ENCODE results near the gene KANK3.
"Not testable (repeated sequence)": the region's sequence is repeated elsewhere in the genome, so short reads cannot be mapped to it uniquely, and the experiment has no call there.

KANK3 gene

GRCh38 chr19:8337728-8338127 lies 5.3 kb downstream of the KANK3 start:
- DNase-seq (ENCODE audit: low read depth), result no peak

DNA sequence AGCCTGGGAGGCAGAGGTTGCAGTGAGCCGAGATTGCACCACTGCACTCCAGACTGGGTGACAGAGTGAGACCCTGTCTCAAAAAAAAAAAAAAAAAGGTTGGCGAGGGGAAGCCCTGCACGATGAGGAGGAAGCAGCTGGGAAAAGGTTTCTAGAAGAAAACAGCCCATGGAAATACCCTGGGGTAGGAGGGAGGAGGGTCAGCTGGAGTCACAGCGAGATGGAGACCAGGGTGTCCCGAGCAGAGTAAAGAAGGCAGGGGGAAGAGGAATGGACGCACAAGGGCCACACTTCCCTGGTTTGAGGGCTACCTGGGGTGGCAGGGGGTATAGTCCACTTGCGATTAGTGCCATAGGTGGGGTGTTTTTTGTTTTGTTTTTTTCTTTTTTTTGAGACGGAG lies 6.4 kb downstream of the KANK3 start:
- no peak for DNase-seq (ENCODE audit: low read depth)

- DNase-seq (ENCODE audit: low read depth), result no peak
Measured at GRCh38 chr19:8336072-8336569, 6.9 kb downstream of the KANK3 start.

DNA sequence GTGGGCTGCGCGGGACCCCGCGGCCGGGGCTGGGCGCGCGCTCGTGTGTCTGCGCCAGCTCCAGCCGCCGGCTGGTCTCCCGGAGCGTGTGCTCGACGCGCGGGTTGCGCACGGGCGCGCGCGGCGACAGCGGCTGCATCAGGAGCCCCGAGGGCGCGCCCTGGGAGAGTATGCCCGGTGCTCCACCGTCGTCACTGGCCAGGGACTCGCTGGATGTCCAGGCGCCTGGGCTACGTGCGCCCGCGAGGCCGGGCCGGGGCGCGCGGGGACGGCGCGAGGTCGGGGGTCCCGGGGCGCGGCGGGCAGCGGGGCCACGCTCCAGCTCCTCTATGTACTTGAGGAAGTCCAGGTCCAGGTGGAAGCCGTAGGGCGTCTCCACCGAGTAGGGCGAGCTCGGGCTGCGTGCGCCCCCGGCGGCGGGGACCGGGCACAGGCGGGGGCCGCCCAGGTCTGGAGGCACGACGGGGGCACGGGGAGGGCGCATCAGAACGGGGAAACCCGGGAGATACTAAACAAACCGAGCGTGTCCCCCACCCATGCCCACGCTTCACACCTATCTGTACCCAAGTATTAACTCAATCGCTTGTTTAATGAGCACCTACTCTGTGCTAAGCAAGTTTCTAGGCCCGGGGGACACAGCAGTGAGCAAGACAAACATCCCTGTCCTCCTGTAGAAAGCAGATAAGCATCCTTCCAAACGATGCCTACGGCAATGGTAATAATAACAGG lies 7.6 kb downstream of the KANK3 start:
- no peak for DNase-seq (ENCODE audit: low read depth)

DNA sequence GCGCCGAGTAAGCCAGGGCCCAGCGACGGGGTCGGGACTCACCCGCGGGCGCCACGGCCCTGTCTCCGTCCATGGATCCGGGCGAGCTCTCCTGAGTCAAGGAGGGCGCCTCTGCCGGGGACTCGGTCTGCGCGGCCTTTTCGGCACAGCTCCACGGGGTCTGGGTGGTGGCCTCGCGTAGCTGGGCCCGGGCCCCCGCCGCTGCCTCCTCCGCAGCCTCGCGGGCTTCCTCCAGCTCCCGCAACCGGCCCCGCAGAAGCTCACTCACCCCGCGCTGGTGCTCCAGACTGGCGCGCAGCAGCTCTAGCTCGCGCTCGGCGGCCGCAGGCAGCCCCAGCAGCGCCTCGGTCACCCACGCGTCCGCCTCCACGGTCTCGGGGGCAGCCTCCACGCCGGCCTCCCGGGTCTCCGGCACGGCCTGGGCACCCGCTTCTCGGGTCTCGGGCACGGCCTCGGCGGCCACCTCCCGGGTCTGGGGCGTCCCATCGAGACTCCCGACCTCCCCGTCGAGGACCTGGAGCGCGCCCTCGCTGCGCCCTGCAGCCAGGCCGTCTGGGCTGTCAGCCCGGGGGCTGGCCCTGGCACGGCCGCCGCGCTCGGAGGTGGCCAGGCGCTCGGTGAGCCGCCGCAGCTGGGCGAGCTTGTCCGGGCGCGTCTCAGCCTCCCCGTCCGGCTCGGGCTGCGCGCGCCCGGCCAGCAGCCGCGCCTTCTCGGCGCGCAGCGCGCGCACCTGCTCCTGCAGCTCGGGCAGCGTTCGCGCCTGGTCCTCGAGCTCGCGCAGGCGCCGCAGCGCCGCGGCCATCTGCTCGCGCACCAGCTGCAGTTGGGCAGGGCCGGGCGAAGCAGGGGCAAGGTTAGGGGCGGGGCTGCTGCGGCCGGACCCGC lies 8.4 kb downstream of the KANK3 start:
- no peak for DNase-seq (ENCODE audit: low read depth)

- DNase-seq (ENCODE audit: low read depth), result no peak
Measured at GRCh38 chr19:8333767-8334457, 9.2 kb downstream of the KANK3 start.

DNA sequence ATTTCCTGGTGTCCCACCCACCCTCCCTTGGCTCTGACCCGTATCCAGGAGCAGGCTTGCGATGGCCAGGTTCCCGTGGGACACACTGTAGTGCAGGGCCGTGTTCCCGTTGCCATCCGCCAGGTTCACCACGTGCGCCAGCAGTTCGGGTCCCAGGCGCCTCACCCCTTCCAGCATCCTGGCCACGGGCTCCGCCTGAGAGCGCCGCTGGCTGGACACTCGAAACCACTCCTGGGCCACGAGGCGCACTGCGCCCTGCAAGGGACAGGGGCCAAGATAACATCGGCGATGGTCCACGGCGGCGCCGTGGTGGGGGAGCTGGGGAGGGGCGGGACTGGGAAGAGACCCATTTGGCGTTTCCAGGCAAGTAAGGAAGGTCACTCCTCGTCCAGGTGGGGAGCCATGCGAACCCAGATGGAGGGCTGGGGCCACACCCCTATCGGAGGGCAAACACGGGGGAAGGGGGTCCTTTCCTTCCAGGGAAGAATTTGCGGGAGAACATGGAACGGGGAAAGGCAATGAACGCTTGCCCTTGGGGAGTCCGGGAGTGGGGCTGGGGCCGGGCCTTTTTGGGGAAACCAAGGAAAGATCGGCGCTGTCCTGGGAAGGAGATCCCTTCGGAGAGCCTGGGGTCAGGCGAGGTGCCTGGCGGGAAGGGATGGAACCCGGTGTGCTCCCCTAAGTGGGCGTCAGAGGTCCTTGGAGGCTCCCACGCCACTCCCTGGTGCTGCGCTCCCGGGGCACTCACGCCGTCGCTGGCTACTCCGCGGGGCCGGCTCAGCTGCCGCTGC lies 9.9 kb downstream of the KANK3 start:
- DNase-seq (ENCODE audit: low read depth), result no peak

DNA sequence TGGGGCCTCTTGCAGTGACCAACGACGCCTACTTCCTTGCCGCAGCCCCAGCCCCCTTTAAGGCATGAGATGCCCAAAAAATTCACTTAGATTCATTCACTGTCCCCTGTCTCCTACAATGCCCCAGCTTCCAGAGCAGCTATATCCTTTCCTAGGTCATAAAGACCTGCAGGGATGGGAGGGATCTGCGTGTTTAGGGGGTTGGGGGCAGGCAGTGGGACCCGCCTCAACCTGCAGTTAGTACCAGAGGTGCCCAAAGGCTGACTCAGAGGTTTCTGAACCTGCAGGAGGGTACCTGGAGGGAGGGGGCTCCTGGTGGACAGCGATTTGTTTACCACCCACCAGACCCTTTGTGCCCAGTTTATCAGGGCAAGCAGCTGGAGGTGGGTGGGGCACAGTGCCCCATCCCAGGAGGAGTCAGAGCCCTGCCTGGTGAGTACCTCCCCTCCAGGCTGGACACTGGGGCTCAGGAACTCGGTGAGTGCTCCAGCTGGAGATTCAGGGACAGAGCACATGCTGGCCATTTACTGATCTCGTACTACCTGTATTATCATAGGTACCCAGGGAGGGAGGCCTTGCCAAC lies 11.7 kb downstream of the KANK3 start:
- DNase-seq (ENCODE audit: low read depth), result no peak

DNA sequence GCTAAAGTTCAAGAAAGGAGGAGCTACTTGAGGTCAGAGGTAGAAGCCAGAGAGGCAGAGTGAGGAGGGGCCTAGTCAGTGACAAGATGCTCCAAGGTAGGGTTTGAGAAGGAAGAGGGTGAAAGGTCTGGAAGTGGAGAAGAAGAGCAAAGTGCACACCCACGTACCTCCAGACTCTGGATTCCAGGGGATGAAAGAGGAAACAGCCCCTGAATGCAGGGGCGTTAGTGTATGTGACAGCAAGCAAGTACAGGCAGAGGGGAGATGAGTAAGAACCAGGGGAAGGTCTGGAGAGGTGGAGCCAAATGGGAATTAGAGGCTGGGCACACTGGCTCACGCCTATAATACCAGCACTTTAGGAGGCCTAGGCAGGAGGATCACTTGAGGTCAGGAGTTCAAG lies 13.1 kb downstream of the KANK3 start:
- no peak for DNase-seq (ENCODE audit: low read depth)

DNA sequence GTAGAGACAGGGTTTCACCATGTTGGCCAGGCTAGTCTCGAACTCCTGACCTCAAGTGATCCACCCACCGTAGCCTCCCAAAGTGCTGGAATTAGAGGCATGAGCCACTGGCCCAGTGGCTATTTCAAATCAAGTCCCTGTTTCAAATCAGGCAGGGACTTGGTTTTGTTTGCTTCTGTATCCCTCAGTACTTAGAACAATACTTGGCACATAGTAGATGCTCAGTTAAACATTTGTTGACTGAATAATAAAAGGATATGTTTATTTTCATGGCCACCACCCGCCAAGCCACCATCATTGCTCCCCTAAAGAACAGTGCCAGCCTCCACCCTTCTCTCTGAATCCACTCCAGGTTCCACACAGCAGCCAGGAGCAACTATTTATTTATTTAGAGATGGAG lies 17.6 kb downstream of the KANK3 start:
- DNase-seq (ENCODE audit: low read depth), result no peak

DNA sequence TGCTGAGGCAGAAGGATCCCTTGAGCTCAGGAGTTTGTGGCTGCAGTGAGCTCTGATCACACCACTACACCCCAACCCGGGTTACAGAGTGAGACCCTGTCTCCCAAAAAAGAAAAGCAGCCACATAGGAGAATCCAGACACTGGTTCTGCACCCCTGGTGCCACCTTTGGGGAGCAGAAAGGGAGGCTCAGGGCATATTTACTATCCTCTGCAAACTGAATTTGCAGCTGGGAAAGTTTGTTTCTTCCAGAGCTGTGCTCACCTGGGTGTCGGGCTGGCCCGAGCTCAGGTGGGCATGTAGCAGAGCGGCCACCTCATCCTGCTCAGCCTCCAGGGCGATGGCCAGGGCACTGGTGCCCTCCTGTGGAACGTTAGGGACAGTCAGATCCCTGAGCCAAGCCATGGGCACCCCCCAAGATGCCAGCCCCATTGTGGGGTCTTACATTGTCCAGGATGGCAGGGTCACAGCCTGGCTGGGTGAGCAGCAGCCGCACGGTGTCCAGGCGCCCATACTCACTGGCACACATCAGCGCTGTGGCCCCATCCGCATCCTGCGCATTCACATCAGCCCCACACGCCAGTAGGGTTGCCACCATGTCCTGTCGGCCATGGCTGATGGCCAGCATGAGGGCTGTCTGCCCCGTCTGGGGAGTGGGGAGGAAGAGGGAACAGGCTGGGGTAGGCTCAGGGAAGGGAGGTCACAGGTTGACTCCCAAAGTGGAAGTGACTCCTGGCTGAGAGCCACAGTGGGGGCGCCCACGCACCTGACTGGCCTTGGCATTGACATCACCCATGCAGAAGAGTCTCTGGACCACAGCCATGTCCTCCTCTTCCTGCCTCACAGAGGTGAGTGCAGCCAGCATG lies 18.6 kb downstream of the KANK3 start:
- no peak for DNase-seq (ENCODE audit: low read depth)

DNA sequence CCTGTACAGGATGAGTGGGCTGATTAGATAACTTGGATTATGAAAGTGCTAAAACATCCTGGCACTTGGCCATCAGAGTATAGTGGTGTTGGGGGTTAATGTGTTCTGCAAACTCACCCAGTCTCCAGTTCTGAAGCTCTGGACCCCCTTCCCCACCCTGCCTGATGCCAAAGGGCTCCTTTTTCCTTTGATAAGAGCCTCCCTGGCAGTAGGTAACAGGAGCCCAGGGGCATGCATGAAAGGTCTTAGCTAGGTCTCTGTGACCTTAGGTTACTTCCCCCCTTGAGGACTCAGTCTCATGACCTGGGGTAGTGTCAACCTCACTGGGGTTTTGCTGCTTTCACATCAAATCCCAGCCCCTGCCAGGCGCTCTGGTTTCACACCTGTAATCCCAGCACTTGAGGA lies 19.3 kb downstream of the KANK3 start:
- DNase-seq (ENCODE audit: low read depth), result no peak

GRCh38 chr19:8322638-8322997 lies 20.4 kb downstream of the KANK3 start:
- DNase-seq (ENCODE audit: low read depth), result no peak

DNA sequence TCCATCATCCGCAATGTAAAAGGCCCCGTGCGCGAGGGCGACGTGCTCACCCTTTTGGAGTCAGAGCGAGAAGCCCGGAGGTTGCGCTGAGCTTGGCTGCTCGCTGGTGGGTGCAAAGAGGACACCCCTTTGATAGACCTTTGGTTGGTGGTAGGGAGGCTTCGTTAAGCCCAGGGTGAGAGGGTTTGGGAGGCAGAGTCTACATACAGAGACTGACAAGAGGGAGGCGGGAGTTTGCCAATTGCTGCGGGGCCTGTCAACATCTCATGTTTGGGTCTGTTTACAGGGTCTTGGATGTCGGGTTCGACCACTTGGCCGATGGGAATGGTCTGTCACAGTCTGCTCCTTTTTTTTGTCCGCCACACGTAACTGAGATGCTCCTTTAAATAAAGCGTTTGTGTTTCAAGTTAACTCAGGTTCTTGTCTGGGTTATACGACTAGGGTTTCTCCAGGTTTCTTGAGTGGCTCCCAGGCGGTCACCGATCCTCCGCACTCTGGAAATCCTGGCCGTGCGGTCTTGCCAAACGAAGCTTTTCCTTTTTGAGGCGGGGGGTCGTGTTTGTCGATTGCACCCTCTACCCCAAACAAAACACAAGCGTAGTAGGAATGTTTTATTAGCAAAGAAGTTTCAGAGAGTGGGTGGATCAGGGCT lies 20.9 kb downstream of the KANK3 start:
- no peak for DNase-seq (ENCODE audit: low read depth)

DNA sequence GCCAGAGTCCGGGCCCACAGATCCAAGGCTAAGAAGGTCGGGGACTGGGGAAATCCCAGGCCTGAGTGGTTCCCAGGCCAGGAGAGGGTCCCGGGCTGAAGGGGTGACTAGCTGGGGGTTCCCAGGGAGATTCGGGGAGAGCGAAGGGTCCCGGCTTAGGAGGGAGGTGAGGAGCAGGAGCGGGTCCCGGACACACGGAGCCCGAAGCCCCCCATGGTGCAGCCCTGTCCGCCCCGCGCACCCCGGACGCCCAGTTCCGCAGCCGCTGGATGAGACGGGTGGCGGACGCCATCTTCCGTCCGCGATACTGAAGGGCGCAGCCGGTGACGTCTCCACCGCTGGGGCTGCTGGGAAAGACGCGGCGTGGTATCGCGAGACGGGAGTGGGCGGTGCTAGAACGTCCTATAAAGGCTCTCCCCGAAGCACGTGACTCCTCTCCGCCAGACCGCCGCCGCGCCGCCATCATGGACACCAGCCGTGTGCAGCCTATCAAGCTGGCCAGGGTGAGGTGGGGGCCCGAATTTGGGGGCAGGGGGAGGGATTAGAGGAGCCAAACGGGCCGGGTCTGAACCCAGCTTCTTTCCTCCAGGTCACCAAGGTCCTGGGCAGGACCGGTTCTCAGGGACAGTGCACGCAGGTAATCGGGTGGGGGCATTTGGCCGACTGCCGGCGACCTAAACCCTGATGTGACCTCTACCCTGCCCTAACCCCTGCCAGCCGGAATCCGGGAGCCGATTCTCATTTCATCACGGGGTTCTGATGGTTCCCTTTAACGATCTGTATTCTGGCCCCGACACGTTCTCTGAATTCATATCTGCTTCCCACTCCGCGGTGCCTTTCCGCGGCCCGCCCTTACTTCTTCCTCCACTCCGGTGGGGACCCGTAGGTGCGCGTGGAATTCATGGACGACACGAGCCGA lies 21.7 kb downstream of the KANK3 start, which contains the start of the genes NDUFA7 and RPS28:
Gene NDUFA7 (minus strand): TSS at position 309 of the 919 bp plus-strand sequence. CDS start 17 bp downstream, at position 292.
Gene RPS28 (plus strand): TSS at position 430 of the 919 bp plus-strand sequence. CDS start 35 bp downstream, at position 465.
- peak; percentile 94 for DNase-seq (ENCODE audit: low read depth)

GRCh38 chr19:8320564-8321066 lies 22.4 kb downstream of the KANK3 start:
- no peak for DNase-seq (ENCODE audit: low read depth)

DNA sequence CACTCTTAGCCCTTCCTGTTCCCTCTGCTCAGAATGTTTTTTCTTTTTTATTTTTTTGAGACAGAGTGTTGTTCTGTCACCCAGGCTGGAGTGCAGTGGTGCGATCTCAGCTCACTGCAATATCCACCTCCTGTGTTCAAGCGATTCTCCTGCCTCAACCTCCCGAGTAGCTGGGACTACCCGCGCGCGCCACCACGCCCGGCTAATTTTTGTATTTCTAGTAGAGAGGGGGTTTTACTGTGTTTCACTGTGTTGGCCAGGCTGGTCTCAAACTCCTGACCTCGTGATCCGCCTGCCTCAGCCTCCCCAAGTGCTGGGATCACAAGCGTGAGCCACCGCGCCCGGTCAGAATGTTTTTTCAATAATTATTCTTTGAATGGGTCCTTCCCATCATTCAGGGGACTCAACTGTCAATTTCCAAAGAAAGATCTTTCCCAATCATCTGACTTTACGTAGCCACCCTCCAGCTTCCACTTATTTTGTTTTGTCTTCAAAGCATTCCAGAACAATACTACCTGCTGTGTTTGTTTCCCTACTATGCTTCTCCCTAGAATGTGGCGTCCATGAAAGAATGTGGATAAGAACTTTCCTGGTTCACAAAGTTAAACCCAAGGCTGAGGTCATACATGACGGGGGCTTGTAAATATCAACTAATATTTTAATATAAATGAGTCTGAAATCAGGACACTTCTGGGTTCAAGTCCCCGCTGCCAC lies 23.1 kb downstream of the KANK3 start:
- DNase-seq (ENCODE audit: low read depth), result no peak

DNA sequence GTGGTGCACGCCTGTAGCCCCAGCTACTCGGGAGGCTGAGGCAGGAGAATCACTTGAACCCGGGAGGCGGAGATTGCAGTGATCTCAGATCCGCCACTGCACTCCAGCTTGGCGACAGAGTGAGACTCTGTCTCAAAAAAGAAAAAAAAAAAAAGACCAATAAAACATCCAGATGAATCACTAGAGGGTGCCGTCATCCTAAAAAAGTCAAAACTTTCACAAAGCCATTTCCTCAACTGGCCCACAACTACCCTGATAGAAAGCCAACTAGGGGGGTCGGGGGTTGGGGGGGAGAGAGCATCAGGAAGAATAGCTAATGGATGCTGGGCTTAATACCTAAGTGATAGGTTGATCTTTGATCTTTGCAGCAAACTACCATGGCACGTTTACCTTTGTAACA lies 24.2 kb downstream of the KANK3 start:
- not testable (repeated sequence) for DNase-seq (ENCODE audit: low read depth)

Measured in fibroblast of the conjunctiva (primary cell).